Adrenal gland (tissue), 5 donors: ENCODE data around the gene CENPP.

Source experiments
- CTCF ChIP-seq, 6 experiments: fragments of 450-650 bp in 4 of 6; fragments of 200-600 bp in 2 of 6; sonication (generic) in 1 of 6; IDR thresholded peaks; 1 replicate in 5 of 6; 2 replicates in 1 of 6; pipeline versions ENCODE4 v1.5.1 to v1.8.0; 2016 to 2021; ENCODE audit warnings: antibody characterized with exemption in 6 of 6, mild to moderate bottlenecking in 2 of 6, moderate library complexity in 1 of 6
- POLR2A ChIP-seq, 2 donors: fragments of 450-650 bp; IDR thresholded peaks; one replicate each; pipeline ENCODE4 v1.6.1; 2017; ENCODE audit warnings: antibody characterized with exemption in 2 of 2, mild to moderate bottlenecking in 2 of 2, moderate library complexity in 1 of 2
- donor health status: DM: no; HTN: no; CAD: no.

GRCh38 chr9:92463387-92463786 is 137.6 kb downstream of the CENPP start:
- TF ChIP-seq CTCF (IDR thresholded peaks at IDR 0.05) (no peak), POLR2A (IDR thresholded peaks at IDR 0.05) (no peak)
